VCaP (cell line): Measurements from ENCODE around the gene MX2.
A peak's percentile ranks its signal among the peaks of the same experiment; 100 is the strongest.

ENCODE experiments used
- H3K27ac ChIP-seq: fragments of 450-650 bp; 2 replicates; pipeline ENCODE4 v1.5.1; 2017
- CTCF ChIP-seq: fragments of 450-650 bp; conservative IDR thresholded peaks from 2 replicates; pipeline ENCODE4 v1.5.1; 2017; ENCODE audit warnings: mild to moderate bottlenecking, moderate library complexity

Gene MX2

DNA sequence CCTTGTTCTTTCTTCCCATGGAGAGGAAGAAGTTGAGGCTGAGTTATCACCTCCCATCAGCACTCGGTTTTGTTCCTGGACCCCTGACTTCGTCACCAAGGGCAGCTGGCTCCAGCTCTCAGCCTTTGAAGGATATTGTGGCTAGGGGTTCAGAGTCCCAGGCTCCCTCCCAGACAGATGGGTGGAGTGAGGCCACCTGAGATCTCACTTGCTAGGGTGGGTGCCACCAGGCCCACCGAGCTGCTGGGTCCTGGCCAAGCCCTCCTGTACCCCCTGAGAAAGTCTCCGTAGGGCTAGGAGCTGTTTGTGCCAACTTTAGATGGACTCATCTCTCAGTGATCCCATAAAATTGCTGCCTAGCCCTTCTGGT, 6.9 kb downstream of the MX2 start:
- H3K27ac ChIP-seq: no peak overlapping the region
- no peak for TF ChIP-seq CTCF

GRCh38 chr21:41369105-41369919, 7.5 kb downstream of the MX2 start:
- peak; percentile 30 for TF ChIP-seq CTCF
- no peak overlapping the region for H3K27ac ChIP-seq

- no peak for TF ChIP-seq CTCF
- no peak overlapping the region for H3K27ac ChIP-seq
These were observed 8.4 kb downstream of the MX2 start for GRCh38 chr21:41369920-41370839.

DNA sequence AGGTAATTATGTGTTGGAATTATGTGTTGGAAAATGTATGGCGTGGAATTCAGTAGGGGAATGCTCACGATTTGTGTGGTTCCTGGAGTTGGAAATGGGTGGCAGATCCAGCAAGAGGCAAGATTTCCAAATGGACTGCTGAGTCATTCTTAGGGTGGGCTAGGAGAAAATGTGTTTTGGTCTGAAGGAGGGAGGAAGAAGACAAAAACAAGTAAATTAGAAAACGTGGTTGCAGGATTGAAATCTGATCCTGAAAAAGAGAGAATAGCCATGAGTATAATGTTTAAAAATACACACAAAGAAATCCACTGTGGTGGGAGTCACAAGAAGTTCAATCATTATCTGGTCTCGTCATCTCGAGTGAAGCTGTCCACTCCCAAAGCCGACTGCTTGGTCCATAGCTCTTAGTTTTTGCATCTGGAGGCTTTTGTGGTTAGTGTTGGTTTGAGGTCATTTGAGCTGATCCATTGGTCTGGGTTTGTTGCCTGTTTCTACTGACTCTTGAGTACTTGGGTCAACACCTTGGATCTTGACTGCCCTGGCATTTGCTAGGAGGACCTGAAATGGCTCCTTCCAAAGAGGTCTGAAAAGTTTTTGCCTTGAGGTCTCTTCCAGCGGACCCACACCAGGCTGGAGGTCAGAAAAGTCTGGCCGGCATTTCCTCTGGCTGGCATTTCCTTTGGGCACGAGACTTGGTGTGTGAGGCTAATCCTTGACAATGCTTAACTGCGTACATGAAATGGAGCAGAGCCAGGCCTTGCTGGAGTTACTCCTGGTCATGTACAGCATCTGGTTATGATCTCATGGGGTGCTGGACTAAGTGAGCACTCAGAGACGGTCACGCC, 9.2 kb downstream of the MX2 start:
- TF ChIP-seq CTCF: no peak
- no peak overlapping the region for H3K27ac ChIP-seq

- no peak overlapping the region for H3K27ac ChIP-seq
- no peak for TF ChIP-seq CTCF
These were observed 9.8 kb downstream of the MX2 start for GRCh38 chr21:41371685-41372030.

- no peak for TF ChIP-seq CTCF
These were observed 11.4 kb downstream of the MX2 start for GRCh38 chr21:41373253-41373652.

DNA sequence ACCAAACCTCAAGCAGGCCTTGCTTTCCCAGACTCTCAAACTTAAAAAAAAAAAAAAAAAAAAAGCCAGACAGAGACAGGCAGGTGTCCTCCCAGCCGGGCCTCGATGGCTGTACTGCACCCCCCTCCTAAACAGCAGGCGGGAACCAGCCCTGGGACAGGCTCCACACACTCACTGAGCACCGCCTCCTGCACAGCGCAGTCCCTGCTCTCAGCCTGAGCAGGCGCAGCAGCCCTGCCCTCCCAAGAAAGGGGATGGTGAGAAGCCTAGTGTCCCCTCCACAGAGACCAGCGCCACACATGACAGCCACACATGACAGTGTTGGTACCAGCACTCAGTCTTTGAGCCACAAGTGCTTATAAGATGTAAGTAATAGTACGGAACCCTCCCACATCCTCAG, 11.9 kb downstream of the MX2 start:
- H3K27ac ChIP-seq: no peak overlapping the region
- TF ChIP-seq CTCF: no peak

More at GRCh38 chr21:41373253-41373652, 11.4 kb downstream of the MX2 start:
- no peak overlapping the region for H3K27ac ChIP-seq
